Endodermal cell (in vitro differentiated cells): Measurements from ENCODE around the gene RAB33B. TPM values are rescaled to one million over a fixed set of nuclear protein-coding genes. Genes with fewer than 3 reads are reported as not detected.

ENCODE experiments used
- DNase-seq: peaks from one replicate; pipeline ENCODE4 v3.0.0-alpha.2; 2017
- H3K27ac ChIP-seq: 2 replicates; pipeline ENCODE4 v1.5.1; 2013; ENCODE audit warnings: mild to moderate bottlenecking, low read depth, low read length, moderate library complexity
- H3K27me3 ChIP-seq: 2 replicates; pipeline ENCODE4 v1.6.1; 2013; ENCODE audit warnings: mild to moderate bottlenecking, low read length, moderate library complexity; ENCODE audit not compliant: insufficient read depth, control insufficient read depth, poor library complexity, severe bottlenecking
- H3K36me3 ChIP-seq: 2 replicates; pipeline ENCODE4 v1.7.0; 2013; ENCODE audit warnings: mild to moderate bottlenecking, low read length, moderate library complexity; ENCODE audit not compliant: control insufficient read depth, insufficient read depth
- H3K4me1 ChIP-seq: one replicate; pipeline ENCODE4 v1.7.0; 2013; ENCODE audit warnings: low read length; ENCODE audit not compliant: control insufficient read depth, insufficient read depth
- H3K4me3 ChIP-seq: 2 replicates; pipeline ENCODE4 v1.5.1; 2013; ENCODE audit warnings: mild to moderate bottlenecking, low read length, moderate library complexity
- H3K9ac ChIP-seq: 2 replicates; pipeline ENCODE4 v1.6.1; 2013; ENCODE audit warnings: mild to moderate bottlenecking, low read length, moderate library complexity; ENCODE audit not compliant: poor library complexity, severe bottlenecking; ENCODE audit errors: extremely low read depth
- H3K9me3 ChIP-seq: 2 replicates; pipeline ENCODE4 v1.6.1; 2013; ENCODE audit warnings: mild to moderate bottlenecking, low read length, moderate library complexity; ENCODE audit not compliant: control insufficient read depth
- H3K27ac Mint-ChIP-seq: 2 replicates; pipeline ENCODE4 v1.8.0; 2020; ENCODE audit warnings: mixed read lengths
- H3K27me3 Mint-ChIP-seq: 2 replicates; pipeline ENCODE4 v1.8.0; 2021; ENCODE audit warnings: mild to moderate bottlenecking, mixed read lengths; ENCODE audit not compliant: insufficient read depth
- H3K36me3 Mint-ChIP-seq: 2 replicates; pipeline ENCODE4 v1.8.0; 2020; ENCODE audit warnings: low read depth, mixed read lengths
- H3K4me1 Mint-ChIP-seq: 2 replicates; pipeline ENCODE4 v1.8.0; 2020; ENCODE audit warnings: mixed read lengths
- H3K4me3 Mint-ChIP-seq: 2 replicates; pipeline ENCODE4 v1.8.0; 2020; ENCODE audit warnings: mild to moderate bottlenecking, moderate library complexity, mixed read lengths
- H3K9me3 Mint-ChIP-seq: 2 replicates; pipeline ENCODE4 v1.8.0; 2020; ENCODE audit warnings: mild to moderate bottlenecking, mixed read lengths
- WGBS, 2 experiments: methylation state at CpG; one replicate each; pipeline versions ENCODE4 v1.1.5 to v1.1.7; 2013; ENCODE audit warnings: missing lambda C conversion rate in 2 of 2, mixed read lengths in 1 of 2; ENCODE audit not compliant: insufficient coverage in 1 of 2, insufficient read length in 1 of 2; 5-methylcytosine and 5-hydroxymethylcytosine counted together
- total RNA-seq, 2 donors: library from RNA; stranded (reverse); fragmentation: NEBNext Ultra II Directional in 1 of 2; extraction: Animal tissue kit (Norgen Biotek cat#: 25700) in 1 of 2; gene quantifications; 2 replicates in 1 of 2; 3 replicates in 1 of 2; pipeline ENCODE4 v1.2.1, GENCODE V29; 2021
- TF ChIP-seq, protein P1 (sequence below): fragments of 200-600 bp; sonication (generic); conservative IDR thresholded peaks from 2 replicates; pipeline ENCODE4 v1.5.0; 2021; ENCODE audit warnings: antibody characterized with exemption, mild to moderate bottlenecking

Gene RAB33B
- total RNA-seq, 2 donors from 2014 or later = 8.7 to 11.4 TPM

DNA sequence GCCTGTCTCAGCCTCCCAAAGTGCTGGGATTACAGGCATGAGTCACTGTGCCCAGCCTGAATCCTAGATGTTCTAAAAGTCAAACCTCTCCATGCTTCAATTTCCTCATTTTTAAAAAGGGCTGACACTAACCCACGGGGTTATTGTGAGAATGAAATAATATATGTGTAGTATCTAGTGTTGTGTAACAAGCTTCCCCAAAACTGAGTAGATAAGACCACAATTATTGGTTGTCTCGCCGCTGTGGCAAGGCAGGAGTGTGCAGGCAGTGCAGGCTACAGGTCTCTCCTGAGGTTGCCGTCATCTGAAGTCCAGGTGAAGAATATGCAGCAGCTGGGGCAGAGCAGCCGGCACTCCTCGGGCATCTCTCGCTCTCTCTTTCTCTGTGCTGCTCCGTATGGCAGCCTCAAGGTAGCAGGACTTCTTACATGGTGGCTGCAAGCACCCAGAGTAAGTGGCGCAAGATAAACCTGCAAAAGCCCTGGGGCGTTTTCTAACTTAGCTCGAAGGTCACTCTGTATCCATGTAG is 30.9 kb downstream of the RAB33B start:
- Mint-ChIP-seq H3K9me3 (peaks cover 3% of the 10 kb centered on the region), H3K4me3 (no peak overlapping the region), H3K4me1 (no peaks in the 10 kb centered on the region), H3K36me3 (no peaks in the 10 kb centered on the region), H3K27ac (no peak overlapping the region), H3K27me3 (no peaks in the 10 kb centered on the region)
- no peak for DNase-seq
- TF ChIP-seq, protein P1, sequence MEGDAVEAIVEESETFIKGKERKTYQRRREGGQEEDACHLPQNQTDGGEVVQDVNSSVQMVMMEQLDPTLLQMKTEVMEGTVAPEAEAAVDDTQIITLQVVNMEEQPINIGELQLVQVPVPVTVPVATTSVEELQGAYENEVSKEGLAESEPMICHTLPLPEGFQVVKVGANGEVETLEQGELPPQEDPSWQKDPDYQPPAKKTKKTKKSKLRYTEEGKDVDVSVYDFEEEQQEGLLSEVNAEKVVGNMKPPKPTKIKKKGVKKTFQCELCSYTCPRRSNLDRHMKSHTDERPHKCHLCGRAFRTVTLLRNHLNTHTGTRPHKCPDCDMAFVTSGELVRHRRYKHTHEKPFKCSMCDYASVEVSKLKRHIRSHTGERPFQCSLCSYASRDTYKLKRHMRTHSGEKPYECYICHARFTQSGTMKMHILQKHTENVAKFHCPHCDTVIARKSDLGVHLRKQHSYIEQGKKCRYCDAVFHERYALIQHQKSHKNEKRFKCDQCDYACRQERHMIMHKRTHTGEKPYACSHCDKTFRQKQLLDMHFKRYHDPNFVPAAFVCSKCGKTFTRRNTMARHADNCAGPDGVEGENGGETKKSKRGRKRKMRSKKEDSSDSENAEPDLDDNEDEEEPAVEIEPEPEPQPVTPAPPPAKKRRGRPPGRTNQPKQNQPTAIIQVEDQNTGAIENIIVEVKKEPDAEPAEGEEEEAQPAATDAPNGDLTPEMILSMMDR = no peak
- Histone ChIP-seq H3K9me3 (no peaks in the 10 kb centered on the region), H3K4me3 (no peak overlapping the region), H3K36me3 (no peaks in the 10 kb centered on the region), H3K27ac (no peak overlapping the region), H3K4me1 (no peaks in the 10 kb centered on the region), H3K27me3 (no peaks in the 10 kb centered on the region), H3K9ac (no peak overlapping the region)
- WGBS, 2 experiments = 92 to 98% methylated on average over 9 to 11 of the region's 11 CpGs

DNA sequence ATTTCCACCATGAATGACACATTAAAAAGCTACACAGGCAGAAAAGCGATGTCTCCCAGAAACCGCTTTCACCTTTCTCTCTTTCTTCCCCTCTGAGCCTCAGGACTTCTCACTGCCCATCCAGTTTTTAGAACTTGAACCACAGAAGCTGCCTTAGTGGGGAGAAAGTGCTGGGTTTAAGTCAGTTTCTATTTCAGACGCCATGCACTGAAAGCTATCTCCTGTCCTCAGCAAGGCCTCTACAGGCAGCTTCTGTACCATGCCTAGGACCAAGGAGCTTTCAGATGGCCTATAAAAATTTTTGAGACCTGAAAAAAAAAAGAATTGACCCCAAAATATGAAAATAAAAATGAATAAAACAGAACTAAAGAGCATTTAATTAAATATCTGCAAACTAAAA is 34.5 kb downstream of the RAB33B start:
- Mint-ChIP-seq H3K27ac (no peak overlapping the region), H3K4me3 (no peak overlapping the region), H3K4me1 (peaks cover 6% of the 10 kb centered on the region), H3K36me3 (no peaks in the 10 kb centered on the region), H3K27me3 (no peaks in the 10 kb centered on the region), H3K9me3 (peaks cover 4% of the 10 kb centered on the region)
- no peak overlapping the region for H3K4me3 ChIP-seq
- 93% methylated on average over 3 of the region's 3 CpGs for WGBS, 2 experiments
- no peaks in the 10 kb centered on the region for H3K36me3 ChIP-seq
- no peaks in the 10 kb centered on the region for H3K9me3 ChIP-seq
- H3K27me3 ChIP-seq = no peaks in the 10 kb centered on the region
- H3K4me1 ChIP-seq = no peaks in the 10 kb centered on the region
- TF ChIP-seq, protein P1 = no peak
- no peak overlapping the region for H3K27ac ChIP-seq
- DNase-seq = no peak
- H3K9ac ChIP-seq = no peak overlapping the region

DNA sequence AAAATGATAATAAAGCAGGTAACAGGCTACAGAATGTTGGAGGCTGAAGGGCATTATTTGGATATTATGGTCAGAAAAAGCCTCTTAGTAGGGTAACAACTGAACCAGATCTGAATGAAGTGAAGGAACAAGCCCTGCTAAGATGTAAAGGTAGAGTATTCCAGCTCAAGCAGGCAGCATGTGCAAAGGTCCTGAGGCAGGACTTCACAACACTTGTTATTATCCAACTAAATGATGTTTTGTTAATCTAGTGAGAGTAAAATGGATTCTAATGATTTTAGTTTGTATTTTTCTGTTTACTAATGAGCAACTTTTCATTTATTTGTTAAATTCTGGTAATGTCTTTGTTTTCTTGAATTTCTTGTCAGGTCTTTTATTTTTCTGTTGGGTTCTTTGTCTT is 35.7 kb downstream of the RAB33B start:
- Mint-ChIP-seq H3K36me3 (no peaks in the 10 kb centered on the region), H3K4me3 (no peak overlapping the region), H3K9me3 (peaks cover 7% of the 10 kb centered on the region), H3K27me3 (no peaks in the 10 kb centered on the region), H3K4me1 (peaks cover 6% of the 10 kb centered on the region), H3K27ac (no peak overlapping the region)
- Histone ChIP-seq H3K4me3 (no peak overlapping the region), H3K9me3 (no peaks in the 10 kb centered on the region), H3K36me3 (no peaks in the 10 kb centered on the region), H3K27ac (no peak overlapping the region), H3K4me1 (no peaks in the 10 kb centered on the region), H3K9ac (no peak overlapping the region), H3K27me3 (no peaks in the 10 kb centered on the region)
- TF ChIP-seq, protein P1 = no peak
- no peak for DNase-seq
